Measurements from ENCODE around the gene HVCN1. TPM values are rescaled to one million over a fixed set of nuclear protein-coding genes. Genes with fewer than 3 reads are reported as not detected.

Gene HVCN1
- total RNA-seq, 1 donor from 2014 or later: 18.0 TPM

- no peaks in the 10 kb centered on the region for H3K9me3 Mint-ChIP-seq
- peaks cover 17% of the 10 kb centered on the region for H3K4me1 Mint-ChIP-seq
- peak overlapping the region; percentile 42 for H3K27ac Mint-ChIP-seq
- no peak for DNase-seq
- no peaks in the 10 kb centered on the region for H3K27me3 Mint-ChIP-seq
- H3K36me3 Mint-ChIP-seq (ENCODE audit: low read depth): peaks cover 63% of the 10 kb centered on the region
- no peak overlapping the region for H3K4me3 Mint-ChIP-seq
- intact Hi-C loops (cut with micrococcal nuclease): no loop called here
These were observed 29.4 kb upstream of the HVCN1 start for GRCh38 chr12:110718222-110718908.

- Mint-ChIP-seq H3K4me3 (no peak overlapping the region), H3K9me3 (no peaks in the 10 kb centered on the region), H3K27me3 (no peaks in the 10 kb centered on the region), H3K27ac (no peak overlapping the region), H3K4me1 (peaks cover 14% of the 10 kb centered on the region), H3K36me3 (ENCODE audit: low read depth) (peaks cover 57% of the 10 kb centered on the region)
- intact Hi-C loops (cut with micrococcal nuclease): no loop called here
- DNase-seq: peak; percentile 54
These were observed 28.1 kb upstream of the HVCN1 start for GRCh38 chr12:110717037-110717436.

GRCh38 chr12:110708917-110709316 is 20.0 kb upstream of the HVCN1 start:
- Mint-ChIP-seq H3K9me3 (no peaks in the 10 kb centered on the region), H3K36me3 (ENCODE audit: low read depth) (peaks cover 8% of the 10 kb centered on the region), H3K27ac (no peak overlapping the region), H3K27me3 (no peaks in the 10 kb centered on the region), H3K4me3 (no peak overlapping the region), H3K4me1 (no peaks in the 10 kb centered on the region)
- no peak for DNase-seq
- intact Hi-C loops (cut with micrococcal nuclease): no loop called here

- no peaks in the 10 kb centered on the region for H3K4me1 Mint-ChIP-seq
- intact Hi-C loops (cut with micrococcal nuclease): loop anchor here (1.0 kb wide), 1 partner anchor 121 kb away; no protein-coding TSS in a partner anchor
- DNase-seq: no peak
- no peak overlapping the region for H3K4me3 Mint-ChIP-seq
- peaks cover 4% of the 10 kb centered on the region for H3K36me3 Mint-ChIP-seq (ENCODE audit: low read depth)
- no peak overlapping the region for H3K27ac Mint-ChIP-seq
- H3K27me3 Mint-ChIP-seq: no peaks in the 10 kb centered on the region
- no peaks in the 10 kb centered on the region for H3K9me3 Mint-ChIP-seq
These were observed 16.4 kb upstream of the HVCN1 start for GRCh38 chr12:110705309-110705708.

GRCh38 chr12:110704750-110705149 is 15.8 kb upstream of the HVCN1 start:
- Mint-ChIP-seq H3K4me3 (no peak overlapping the region), H3K27me3 (no peaks in the 10 kb centered on the region), H3K4me1 (no peaks in the 10 kb centered on the region), H3K9me3 (no peaks in the 10 kb centered on the region), H3K36me3 (ENCODE audit: low read depth) (peaks cover 3% of the 10 kb centered on the region), H3K27ac (no peak overlapping the region)
- intact Hi-C loops (cut with micrococcal nuclease): loop anchor here (1.0 kb wide), 1 partner anchor 122 kb away; no protein-coding TSS in a partner anchor
- peak; percentile 75 for DNase-seq

GRCh38 chr12:110704231-110704630 is 15.3 kb upstream of the HVCN1 start:
- Mint-ChIP-seq H3K36me3 (ENCODE audit: low read depth) (peaks cover 3% of the 10 kb centered on the region), H3K27ac (no peak overlapping the region), H3K9me3 (no peaks in the 10 kb centered on the region), H3K4me1 (no peaks in the 10 kb centered on the region), H3K4me3 (no peak overlapping the region), H3K27me3 (no peaks in the 10 kb centered on the region)
- intact Hi-C loops (cut with micrococcal nuclease): no loop called here
- no peak for DNase-seq

GRCh38 chr12:110702081-110702480 is 13.2 kb upstream of the HVCN1 start:
- intact Hi-C loops (cut with micrococcal nuclease): no loop called here
- H3K27ac Mint-ChIP-seq: no peak overlapping the region
- H3K4me1 Mint-ChIP-seq: peaks cover 9% of the 10 kb centered on the region

GRCh38 chr12:110699591-110700445 is 10.9 kb upstream of the HVCN1 start:
- Mint-ChIP-seq H3K4me3 (no peak overlapping the region), H3K4me1 (peaks cover 9% of the 10 kb centered on the region), H3K9me3 (no peaks in the 10 kb centered on the region), H3K27ac (no peak overlapping the region), H3K36me3 (ENCODE audit: low read depth) (no peaks in the 10 kb centered on the region), H3K27me3 (no peaks in the 10 kb centered on the region)
- DNase-seq: no peak
- intact Hi-C loops (cut with micrococcal nuclease): loop anchor here (5.0 kb wide), 1 partner anchor 38 kb away; no protein-coding TSS in a partner anchor

More at GRCh38 chr12:110702081-110702480, 13.2 kb upstream of the HVCN1 start:
- no peak for DNase-seq
- Mint-ChIP-seq H3K36me3 (ENCODE audit: low read depth) (no peaks in the 10 kb centered on the region), H3K4me3 (no peak overlapping the region), H3K9me3 (no peaks in the 10 kb centered on the region), H3K27me3 (no peaks in the 10 kb centered on the region)

- H3K4me1 Mint-ChIP-seq: peaks cover 12% of the 10 kb centered on the region
- intact Hi-C loops (cut with micrococcal nuclease): loop anchor here (1.0 to 5.0 kb wide), 4 partner anchors 36 to 248 kb away; partner anchors contain the start of gene ARPC3
- peak; percentile 95 for DNase-seq
- no peaks in the 10 kb centered on the region for H3K9me3 Mint-ChIP-seq
- H3K36me3 Mint-ChIP-seq (ENCODE audit: low read depth): no peaks in the 10 kb centered on the region
- H3K27ac Mint-ChIP-seq: peak overlapping the region; percentile 88
- H3K27me3 Mint-ChIP-seq: no peaks in the 10 kb centered on the region
- H3K4me3 Mint-ChIP-seq: no peak overlapping the region
These were observed 9.4 kb upstream of the HVCN1 start for GRCh38 chr12:110698171-110698902.

GRCh38 chr12:110697236-110697635 is 8.3 kb upstream of the HVCN1 start:
- intact Hi-C loops (cut with micrococcal nuclease): loop anchor here (5.0 kb wide), 1 partner anchor 35 kb away; no protein-coding TSS in a partner anchor
- no peak overlapping the region for H3K27ac Mint-ChIP-seq
- H3K4me1 Mint-ChIP-seq: peaks cover 12% of the 10 kb centered on the region
- no peaks in the 10 kb centered on the region for H3K27me3 Mint-ChIP-seq
- H3K36me3 Mint-ChIP-seq (ENCODE audit: low read depth): no peaks in the 10 kb centered on the region
- no peak for DNase-seq
- H3K9me3 Mint-ChIP-seq: no peaks in the 10 kb centered on the region
- H3K4me3 Mint-ChIP-seq: no peak overlapping the region

GRCh38 chr12:110696283-110696682 is 7.4 kb upstream of the HVCN1 start:
- H3K36me3 Mint-ChIP-seq (ENCODE audit: low read depth): no peaks in the 10 kb centered on the region

GRCh38 chr12:110694330-110694901 is 5.5 kb upstream of the HVCN1 start:
- H3K4me1 Mint-ChIP-seq: peaks cover 29% of the 10 kb centered on the region
- H3K9me3 Mint-ChIP-seq: no peaks in the 10 kb centered on the region
- DNase-seq: no peak
- no peaks in the 10 kb centered on the region for H3K36me3 Mint-ChIP-seq (ENCODE audit: low read depth)
- H3K4me3 Mint-ChIP-seq: no peak overlapping the region
- intact Hi-C loops (cut with micrococcal nuclease): no loop called here
- H3K27me3 Mint-ChIP-seq: no peaks in the 10 kb centered on the region
- no peak overlapping the region for H3K27ac Mint-ChIP-seq

More at GRCh38 chr12:110696283-110696682, 7.4 kb upstream of the HVCN1 start:
- intact Hi-C loops (cut with micrococcal nuclease): loop anchor here (5.0 kb wide), 1 partner anchor 34 kb away; no protein-coding TSS in a partner anchor
- Mint-ChIP-seq H3K4me1 (peaks cover 16% of the 10 kb centered on the region), H3K4me3 (no peak overlapping the region), H3K9me3 (no peaks in the 10 kb centered on the region), H3K27ac (no peak overlapping the region), H3K27me3 (no peaks in the 10 kb centered on the region)
- DNase-seq: no peak

- no peak overlapping the region for H3K4me3 Mint-ChIP-seq
- no peaks in the 10 kb centered on the region for H3K9me3 Mint-ChIP-seq
- H3K4me1 Mint-ChIP-seq: peaks cover 30% of the 10 kb centered on the region
- no peaks in the 10 kb centered on the region for H3K27me3 Mint-ChIP-seq
- no peak for DNase-seq
- no peak overlapping the region for H3K27ac Mint-ChIP-seq
- no peaks in the 10 kb centered on the region for H3K36me3 Mint-ChIP-seq (ENCODE audit: low read depth)
- intact Hi-C loops (cut with micrococcal nuclease): no loop called here
These were observed 4.8 kb upstream of the HVCN1 start for GRCh38 chr12:110693731-110694130.
